Measurements from ENCODE around the gene EFHC1.
"Not testable (repeated sequence)": the region's sequence is repeated elsewhere in the genome, so short reads cannot be mapped to it uniquely, and the experiment has no call there.

EFHC1 gene
- 31.7 to 35.3 reads per million in 2 donors for total RNA-seq

DNA sequence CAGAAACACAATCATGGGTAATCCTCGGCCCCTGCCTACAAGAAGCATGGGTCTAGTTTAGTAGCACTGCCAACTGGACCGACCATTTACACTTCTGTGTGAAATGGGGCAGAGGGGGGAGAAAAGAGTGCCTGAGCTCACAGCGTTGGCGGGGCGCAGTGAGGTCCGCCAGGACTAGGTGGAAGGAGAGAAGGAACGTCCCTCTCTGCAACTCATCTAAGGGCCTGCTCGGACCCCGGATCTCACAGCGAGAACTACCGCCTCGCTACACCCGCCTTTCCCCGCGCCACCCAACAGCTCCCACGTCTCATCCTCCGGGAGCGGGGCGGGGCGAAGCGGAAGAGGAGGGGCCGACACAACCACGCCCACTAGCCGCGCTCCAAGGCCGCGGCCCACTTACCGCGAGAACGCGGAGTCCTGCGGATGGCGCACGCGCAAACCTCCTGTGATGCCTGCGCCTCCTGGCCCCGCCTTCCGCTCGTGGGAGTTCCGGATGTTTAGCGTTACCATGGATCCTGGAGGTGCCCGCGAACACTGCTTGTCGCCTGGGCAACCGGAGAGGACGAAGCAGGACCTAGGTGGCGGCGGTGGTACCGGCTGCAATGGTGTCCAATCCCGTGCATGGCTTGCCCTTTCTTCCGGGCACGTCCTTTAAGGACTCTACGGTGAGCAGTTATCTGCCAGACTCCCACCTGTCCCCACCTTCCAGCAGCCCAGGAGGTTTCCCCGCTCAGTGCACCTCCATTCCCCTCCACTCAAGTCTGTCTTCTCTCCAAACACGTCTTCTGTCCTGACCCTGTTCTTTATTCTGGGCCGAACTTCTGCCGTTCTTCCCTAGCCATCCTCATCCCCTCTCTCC, at the start of gene EFHC1:
TSS of gene EFHC1 (plus strand) at position 534 of the 859 bp plus-strand sequence. CDS start at position 603, 69 bp downstream.
- peak; percentile 92 for DNase-seq

- DNase-seq, result no peak
Observed at GRCh38 chr6:52371656-52372191, 48.4 kb upstream of the EFHC1 start.

GRCh38 chr6:52373151-52373690, 46.9 kb upstream of the EFHC1 start:
- DNase-seq, result no peak

GRCh38 chr6:52374247-52374646, 45.9 kb upstream of the EFHC1 start:
- no peak for DNase-seq

DNA sequence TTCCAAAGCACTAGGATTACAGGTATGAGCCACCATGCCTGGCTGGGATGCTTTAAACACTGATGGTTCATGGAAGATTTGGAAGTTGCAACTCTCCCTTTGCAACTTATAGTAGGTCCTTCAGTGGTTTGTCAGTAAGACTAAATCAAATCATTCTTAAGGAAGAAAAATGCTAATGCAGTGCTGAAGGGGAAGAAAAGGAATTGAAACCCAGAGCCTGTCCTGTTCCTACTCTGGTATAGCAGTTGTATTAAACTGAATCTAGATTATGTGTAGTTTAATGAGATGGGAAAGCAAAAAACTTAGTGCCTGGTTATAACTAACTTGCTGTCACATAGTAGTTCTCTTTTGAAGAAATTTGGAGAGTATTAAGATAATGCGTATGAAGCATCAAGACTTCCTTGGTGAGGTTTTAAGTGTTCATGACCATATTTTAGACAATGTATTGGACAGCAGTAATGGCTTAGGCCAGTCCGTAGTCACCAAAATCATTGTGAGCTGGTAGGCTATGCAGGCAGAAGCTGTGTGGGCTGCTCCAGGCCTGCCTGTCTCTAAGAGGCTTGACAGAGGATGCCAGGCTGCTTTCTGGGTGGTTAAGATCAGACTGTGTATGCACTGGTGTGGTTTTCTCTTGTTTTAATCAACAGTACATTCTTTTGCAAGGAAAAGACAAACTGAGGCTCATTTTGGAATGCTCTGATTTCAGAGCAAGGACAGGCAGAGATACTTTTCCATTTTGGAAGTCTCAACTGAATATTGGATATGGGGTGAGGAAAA, 44.2 kb upstream of the EFHC1 start:
- DNase-seq, result no peak

- no peak for DNase-seq
Observed at GRCh38 chr6:52376763-52377162, 43.4 kb upstream of the EFHC1 start.

DNA sequence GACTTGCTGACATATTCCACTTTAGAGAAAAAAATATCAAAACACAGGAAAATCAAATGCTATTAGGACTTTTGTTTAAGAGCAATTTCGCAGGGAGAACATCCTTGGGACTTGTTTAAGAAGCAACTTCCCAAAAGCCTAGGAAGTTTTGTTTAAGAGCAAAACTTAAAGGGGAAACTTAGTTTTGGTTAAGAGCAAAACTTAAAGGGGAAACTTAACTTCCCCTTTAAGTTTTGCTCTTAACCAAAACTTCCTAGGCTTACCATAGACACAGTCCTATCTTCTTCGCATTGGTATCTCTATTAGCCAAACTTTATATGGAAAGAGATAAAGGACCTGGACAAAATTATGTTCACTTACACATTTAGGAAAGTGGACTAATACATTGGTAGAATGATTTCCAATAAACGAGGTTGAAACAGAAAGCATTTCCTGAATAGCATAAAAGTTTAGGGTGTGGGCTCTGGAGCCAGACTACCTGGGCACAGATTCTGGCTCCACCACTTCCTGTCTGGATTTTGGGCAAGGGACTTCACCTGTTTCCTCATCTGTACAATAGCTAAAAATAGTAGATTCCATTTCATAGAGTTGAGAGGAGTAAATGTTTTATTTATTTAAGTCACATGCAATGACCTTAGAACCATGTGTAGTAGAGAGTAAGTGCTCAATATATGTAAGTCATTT, 42.5 kb upstream of the EFHC1 start:
- DNase-seq, result no peak

GRCh38 chr6:52381249-52381648, 38.9 kb upstream of the EFHC1 start:
- DNase-seq, result no peak

DNA sequence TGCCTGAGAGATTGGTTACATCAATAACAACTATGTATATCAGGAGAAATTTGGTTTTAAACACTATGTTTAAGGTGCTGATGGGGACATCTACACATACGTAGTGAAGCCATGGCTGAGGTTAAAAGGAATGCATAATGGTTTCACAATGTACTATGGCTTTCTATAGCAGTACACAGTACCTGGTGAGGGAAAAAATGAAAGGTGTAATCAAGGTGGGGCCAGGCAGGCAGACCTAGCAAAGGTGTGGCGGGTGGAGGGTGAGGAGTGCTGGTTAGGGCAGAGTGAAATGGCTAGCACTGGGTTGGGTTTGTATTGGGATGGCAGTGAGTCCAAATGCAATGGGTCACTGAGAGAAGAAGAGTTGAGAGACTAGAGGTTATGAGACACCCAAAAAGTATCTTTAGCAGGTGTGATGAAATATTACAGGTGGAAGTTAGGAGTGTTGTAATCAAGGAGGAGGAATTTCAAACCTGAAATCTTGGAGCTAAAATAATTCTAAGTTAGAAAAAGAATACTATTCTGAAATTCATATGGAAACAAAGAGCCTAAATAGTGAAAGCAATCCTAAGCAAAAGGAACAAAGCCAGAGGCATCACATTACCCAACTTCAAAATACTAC, 35.9 kb upstream of the EFHC1 start:
- DNase-seq, result no peak

DNA sequence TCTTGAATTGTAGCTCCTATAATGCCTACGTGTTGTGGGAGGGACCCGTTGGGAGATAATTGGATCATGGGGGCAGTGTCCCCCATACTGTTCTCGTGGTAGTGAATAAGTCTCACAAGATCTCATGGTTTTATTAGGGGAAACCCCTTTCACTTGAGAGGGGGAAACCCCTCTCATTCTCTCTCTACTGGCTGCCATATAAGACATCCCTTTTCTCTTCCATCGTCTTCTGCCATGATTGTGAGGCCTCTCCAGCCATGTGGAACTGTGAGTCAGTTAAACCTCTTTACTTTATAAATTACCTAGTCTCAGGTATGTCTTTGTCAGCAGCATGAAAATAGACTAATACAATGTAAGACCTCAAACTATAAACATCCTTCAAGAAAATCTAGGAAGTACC, 35.1 kb upstream of the EFHC1 start:
- DNase-seq, result no peak

- DNase-seq, result not testable (repeated sequence)
Observed at GRCh38 chr6:52388119-52388518, 32.0 kb upstream of the EFHC1 start.

GRCh38 chr6:52388790-52389189, 31.4 kb upstream of the EFHC1 start:
- no peak for DNase-seq

DNA sequence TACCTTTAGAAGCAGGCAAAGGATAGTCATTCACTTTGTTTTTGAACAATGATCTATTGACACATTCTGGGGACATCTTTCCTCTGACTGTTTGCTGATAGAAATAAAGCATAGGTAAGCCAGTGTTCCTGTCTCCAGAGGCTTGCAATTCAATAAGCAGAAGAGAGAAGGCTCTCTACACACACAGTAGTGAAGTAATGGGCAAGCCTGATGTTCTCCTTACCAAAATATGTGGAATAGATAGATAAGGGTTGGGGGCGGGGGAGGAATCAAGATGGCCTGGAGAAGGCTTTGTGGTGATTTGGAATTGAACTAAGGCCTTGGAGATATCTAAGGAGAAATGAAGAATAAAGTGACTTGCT, 30.9 kb upstream of the EFHC1 start:
- DNase-seq, result no peak

- no peak for DNase-seq
Observed at GRCh38 chr6:52389626-52390360, 30.3 kb upstream of the EFHC1 start.

DNA sequence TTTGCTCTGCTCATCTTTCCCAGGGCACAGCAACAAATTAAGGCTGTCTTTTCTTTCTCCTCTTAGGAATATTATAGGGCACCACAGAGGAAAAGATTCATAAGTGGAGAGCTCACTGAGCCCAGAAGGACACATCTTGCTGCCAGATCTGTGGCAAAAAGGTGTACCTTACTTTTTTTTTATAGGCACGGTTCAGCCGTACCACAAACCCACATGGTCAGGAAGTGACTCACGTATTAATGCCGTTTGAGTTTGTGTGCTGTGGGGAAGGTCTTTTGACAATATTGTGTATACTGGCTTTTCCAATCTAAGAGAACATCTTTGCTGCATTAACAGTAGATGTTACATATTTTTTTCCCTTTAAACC, 29.8 kb upstream of the EFHC1 start:
- DNase-seq, result no peak

DNA sequence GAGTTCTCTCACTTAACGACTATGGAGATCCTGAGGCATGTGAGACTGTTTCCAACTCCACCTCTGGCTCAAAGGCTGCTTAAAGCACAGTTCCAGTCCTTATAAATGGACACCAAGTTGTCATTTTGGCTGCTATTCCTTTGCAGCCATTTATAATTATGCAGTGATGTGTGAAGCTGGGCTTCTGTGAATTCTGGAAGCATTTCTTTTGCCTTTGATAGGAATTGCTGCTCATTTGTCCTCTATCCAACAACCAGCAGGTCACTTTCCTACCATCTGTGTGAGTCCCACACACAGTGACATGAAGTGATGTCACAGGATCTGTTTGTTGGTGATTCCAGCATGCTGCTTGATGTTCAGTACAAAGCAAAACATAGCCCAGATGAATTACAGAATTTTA, 28.5 kb upstream of the EFHC1 start:
- no peak for DNase-seq

DNA sequence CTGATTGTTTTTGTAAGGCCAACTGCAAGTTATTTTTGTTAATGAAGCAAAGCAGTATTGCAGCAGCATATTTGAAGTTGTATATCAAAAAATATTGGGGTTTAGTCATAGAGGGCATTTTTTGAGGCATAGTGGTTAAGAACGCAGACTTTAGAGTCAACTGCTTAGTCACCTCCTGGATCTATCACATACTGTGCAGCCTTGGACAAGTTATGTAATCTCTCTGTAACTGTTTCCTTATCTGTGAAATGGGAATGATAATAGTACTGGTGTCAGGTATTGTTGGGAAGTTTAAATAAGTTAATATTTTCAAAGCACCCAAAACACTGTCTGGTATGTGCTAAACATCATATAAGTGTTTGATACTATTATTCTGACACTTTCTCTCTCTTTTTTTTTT, 27.2 kb upstream of the EFHC1 start:
- no peak for DNase-seq

DNA sequence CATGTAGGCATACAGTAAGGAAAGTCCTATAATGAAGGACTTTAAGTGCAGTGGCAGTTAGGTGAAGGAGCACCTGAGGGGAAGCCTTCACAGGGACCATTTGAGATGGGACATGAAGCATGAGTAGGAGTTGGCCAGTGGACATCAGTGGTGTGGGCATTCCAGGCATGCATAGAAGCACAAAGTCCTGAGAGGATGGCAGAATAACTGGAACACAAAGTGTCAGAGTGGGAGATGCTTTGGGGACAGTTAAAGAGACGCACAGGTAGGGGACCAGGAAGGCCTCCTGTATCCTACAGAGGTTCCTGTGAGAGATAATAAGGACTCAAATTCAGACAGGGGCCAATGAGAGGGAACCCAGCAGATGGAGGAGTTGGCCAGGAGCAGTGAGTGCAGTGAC, 26.4 kb upstream of the EFHC1 start:
- no peak for DNase-seq

- DNase-seq, result no peak
Observed at GRCh38 chr6:52394251-52394666, 25.9 kb upstream of the EFHC1 start.

- no peak for DNase-seq
Observed at GRCh38 chr6:52395969-52396368, 24.2 kb upstream of the EFHC1 start.

DNA sequence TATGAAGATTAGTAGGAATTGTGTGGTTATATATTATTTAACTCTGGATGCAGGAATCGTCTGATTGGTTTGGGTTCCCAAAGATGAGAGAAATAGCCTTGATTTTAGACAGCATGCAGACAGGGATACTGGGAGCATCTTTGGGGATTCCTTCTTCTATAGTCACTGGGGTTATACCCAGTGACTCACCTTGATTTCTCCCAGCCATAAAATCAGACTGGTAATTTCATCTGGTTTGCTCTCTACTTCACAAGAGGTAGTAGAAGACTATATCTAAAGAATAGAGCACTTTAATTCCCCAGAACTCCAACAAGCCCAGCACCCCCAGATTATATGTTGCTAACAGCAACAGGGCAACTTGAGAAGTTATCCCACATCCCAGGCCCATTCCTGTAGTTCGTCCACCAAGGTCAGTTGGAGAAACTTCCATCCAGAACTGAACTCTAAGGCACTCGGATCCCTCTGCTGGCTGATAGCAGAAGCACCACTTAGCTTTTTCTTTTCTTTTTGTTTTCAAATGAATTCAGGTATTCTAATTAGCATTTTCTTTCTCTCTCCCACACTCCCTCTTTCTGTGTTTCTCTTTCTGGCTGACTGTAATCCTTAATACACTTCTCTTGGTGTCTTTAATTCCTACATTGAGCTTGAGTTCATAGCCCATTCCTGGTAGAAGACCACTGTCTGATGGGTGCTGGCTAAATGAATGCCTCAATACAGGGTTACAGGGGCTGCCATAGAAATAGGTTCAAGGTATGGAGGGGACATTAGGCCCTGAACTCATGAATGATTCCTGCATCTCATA, 20.4 kb upstream of the EFHC1 start:
- no peak for DNase-seq
